AG10803 (cell line): ENCODE results near the gene TWF2.

Experiments used
- DNase-seq: peaks from one replicate; pipeline ENCODE4 v3.0.0; 2010; ENCODE audit warnings: low read depth
- H3K4me3 ChIP-seq: 2 replicates; pipeline ENCODE4 v1.5.1; 2011; ENCODE audit warnings: mild to moderate bottlenecking, low read length, control low read depth
- TF ChIP-seq, protein P1 (sequence below): conservative IDR thresholded peaks from 2 replicates; pipeline ENCODE4 v1.5.1; 2011; ENCODE audit warnings: mild to moderate bottlenecking, low read length, control low read depth, inconsistent platforms

Gene TWF2

DNA sequence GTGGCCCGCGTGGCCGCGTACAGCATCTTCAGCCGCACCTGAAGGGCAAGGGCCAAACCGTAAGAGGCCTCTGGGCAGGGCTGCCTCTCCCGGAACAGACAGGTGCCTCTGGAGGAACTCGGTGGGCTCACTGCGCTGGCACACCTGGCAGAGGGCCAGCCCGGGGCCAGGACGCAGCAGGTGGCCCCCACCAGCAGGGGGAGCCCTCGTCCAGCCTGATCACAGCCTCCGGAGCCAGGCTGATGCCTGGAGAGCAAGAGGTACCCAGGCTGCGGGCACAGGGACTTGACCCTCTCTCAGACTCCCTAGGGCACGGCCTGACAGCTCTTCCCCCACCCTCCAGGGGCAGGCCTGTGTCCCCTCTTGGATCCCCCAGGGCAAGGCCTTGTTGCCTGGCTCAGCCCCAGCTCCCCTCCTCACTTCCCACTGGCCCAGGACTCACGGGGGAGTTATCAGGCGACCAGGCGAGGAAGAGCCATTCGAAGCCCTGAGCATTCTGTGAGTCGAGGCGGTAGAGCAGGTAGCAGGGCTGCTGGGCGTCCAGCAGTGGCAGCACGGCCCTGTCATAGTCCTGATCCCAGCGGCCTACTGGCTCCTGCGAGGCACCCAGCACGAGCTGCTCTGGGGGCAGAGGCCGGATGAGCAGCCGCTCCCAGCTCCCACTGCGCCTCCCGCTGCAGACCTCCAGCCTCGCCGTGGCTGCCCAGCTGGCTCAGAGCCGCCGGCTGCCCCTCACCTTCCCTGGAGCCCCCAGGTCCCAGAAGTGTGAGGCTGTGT, 7.3 kb downstream of the TWF2 start:
- TF ChIP-seq, protein P1, sequence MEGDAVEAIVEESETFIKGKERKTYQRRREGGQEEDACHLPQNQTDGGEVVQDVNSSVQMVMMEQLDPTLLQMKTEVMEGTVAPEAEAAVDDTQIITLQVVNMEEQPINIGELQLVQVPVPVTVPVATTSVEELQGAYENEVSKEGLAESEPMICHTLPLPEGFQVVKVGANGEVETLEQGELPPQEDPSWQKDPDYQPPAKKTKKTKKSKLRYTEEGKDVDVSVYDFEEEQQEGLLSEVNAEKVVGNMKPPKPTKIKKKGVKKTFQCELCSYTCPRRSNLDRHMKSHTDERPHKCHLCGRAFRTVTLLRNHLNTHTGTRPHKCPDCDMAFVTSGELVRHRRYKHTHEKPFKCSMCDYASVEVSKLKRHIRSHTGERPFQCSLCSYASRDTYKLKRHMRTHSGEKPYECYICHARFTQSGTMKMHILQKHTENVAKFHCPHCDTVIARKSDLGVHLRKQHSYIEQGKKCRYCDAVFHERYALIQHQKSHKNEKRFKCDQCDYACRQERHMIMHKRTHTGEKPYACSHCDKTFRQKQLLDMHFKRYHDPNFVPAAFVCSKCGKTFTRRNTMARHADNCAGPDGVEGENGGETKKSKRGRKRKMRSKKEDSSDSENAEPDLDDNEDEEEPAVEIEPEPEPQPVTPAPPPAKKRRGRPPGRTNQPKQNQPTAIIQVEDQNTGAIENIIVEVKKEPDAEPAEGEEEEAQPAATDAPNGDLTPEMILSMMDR, result peak; percentile 77
- peak; percentile 50 for DNase-seq
- H3K4me3 ChIP-seq, result no peak overlapping the region

DNA sequence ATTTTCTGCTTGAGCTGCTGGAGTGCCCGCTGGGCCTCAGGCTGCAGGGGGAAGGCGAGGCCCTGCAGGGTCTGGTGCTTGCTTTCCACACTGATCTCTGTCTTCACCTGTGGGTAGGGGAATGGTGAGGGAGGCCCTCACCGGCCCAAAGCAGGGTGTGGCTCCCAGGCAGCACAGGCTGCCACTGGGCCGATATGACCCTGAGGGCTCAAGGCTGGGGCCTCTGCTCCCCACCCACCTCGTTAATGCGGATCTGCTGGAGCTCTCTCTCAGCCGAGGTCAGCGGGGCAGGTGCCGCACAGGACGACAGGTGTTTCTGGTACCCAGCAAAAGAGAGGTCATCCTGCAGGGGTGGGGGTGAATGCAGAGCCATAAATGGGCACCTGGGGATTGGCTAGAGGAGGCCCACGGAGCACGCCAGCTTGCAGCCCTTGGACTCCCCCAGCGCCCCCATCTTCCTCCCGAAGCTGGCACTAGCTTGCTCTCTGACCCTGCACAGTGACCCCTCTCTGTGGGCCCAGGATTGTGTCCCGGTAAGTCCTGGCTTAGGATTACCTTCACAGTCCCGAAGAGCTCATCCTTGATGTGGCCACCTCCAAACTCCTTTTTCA, 8.0 kb downstream of the TWF2 start:
- H3K4me3 ChIP-seq, result no peak overlapping the region
- TF ChIP-seq, protein P1, result no peak
- no peak for DNase-seq

DNA sequence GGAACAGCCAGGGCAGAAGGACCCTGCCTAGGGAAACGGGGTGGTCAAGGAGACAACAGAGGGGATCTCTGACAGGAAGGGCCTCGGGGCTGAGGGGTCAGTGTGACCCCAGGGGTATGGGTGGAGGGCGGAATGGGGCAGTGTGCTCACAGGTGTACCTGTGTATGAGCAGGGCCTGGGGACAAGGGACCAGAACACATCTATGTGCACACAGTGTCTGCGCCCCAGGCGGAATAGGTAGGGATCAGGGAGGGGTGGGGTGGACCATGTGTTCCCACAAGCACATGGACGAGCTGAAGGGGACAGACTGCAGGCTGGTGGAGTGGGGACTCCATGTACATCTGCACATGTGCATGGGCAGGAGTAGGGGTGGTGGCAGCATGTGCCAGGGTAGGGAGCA, 8.5 kb downstream of the TWF2 start:
- TF ChIP-seq, protein P1, result no peak
- no peak for DNase-seq
- H3K4me3 ChIP-seq, result no peak overlapping the region

DNA sequence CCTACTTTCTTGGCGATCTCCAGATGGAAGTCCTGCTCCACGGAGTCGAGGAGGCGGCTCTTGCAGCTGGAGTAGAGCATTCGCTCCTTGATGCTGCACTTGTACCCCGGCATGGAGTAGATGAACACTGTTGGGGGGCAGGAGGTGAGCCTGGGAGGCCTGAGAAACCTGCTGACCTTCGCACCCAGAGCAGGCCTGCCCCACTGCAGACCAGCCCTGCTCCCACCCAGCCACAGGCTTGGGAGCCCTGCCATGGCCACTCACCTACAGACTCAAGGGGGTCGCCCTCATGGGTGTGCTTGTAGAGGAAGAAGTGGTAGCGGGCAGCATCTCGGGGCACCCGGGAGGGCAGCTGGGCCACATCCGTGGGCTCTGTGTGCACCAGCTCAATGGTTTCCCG, 9.3 kb downstream of the TWF2 start:
- H3K4me3 ChIP-seq, result no peak overlapping the region
- no peak for DNase-seq
- TF ChIP-seq, protein P1, result no peak

DNA sequence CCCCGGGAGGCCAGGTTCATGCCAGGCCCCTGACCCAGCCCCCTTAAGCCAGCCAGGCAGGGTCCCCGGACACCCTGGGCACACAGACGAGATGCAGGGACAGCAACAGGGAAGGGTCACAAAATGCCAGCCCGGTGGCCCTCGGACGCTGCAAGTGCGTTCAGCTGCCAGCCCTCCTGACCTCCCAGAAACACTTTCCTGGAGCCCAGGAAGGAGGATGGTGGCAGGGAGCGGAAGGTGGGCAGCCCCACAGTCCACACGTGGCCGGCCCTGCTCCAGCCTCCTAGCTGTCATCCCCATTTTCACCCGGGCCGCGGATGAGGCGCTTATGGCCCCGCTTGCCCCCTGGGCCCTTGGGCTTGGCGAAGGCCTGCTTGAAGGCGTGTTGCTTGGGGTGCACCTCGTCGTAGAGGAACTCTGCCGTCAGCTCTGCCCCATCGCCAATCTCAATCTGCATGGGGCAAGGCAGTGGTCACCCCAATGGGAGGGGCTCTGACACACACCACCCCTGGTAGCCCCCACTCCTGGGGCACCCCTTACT, 10.1 kb downstream of the TWF2 start:
- DNase-seq, result no peak
- no peak overlapping the region for H3K4me3 ChIP-seq
- TF ChIP-seq, protein P1, result no peak

DNA sequence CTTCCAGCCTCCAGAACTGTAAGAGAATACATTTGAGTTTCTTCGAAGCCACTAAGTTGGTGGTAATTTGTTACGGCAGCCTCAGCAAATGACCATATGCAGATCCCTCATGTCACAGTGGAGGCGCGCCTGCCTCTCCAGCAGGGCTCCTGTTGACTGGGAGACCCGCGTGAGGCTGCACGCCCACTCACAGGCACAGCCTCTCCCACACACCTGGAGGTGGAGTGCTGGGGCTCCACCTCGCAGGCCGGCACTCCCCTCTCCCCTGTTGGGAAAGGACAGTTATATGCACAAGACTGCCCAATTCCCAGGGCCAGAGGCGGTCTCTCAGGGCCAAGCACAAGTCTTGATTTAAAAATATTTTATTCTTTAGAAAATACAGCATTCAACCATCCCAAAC, 10.7 kb downstream of the TWF2 start:
- H3K4me3 ChIP-seq, result no peak overlapping the region
- no peak for DNase-seq
- TF ChIP-seq, protein P1, result no peak

DNA sequence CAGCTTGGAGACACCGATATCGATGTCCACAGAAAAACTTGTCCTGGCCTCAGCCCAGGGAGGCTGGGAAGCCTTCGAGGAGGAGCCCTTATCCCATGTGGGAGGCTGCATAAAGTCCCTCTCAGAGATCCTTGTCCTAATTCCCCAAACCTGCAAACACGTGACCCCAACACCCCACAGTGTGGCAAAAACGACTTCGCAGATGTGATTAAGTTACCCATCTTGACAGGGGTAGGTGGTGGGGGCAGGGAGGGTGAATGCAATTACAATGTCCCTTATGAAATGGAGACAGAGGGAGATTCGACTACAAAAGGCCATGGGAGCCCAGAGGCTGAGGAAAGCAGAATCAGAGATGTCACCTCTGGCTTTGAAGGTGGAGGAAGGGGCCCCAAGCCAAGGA, 11.2 kb downstream of the TWF2 start:
- TF ChIP-seq, protein P1, result no peak
- no peak overlapping the region for H3K4me3 ChIP-seq
- no peak for DNase-seq
